ENCODE measurements around the gene HEXD.
"Not testable (repeated sequence)": the region's sequence is repeated elsewhere in the genome, so short reads cannot be mapped to it uniquely, and the experiment has no call there.

The HEXD gene

GRCh38 chr17:82397449-82398335, 20.5 kb upstream of the HEXD start:
- DNase-seq: peak; percentile 52

DNA sequence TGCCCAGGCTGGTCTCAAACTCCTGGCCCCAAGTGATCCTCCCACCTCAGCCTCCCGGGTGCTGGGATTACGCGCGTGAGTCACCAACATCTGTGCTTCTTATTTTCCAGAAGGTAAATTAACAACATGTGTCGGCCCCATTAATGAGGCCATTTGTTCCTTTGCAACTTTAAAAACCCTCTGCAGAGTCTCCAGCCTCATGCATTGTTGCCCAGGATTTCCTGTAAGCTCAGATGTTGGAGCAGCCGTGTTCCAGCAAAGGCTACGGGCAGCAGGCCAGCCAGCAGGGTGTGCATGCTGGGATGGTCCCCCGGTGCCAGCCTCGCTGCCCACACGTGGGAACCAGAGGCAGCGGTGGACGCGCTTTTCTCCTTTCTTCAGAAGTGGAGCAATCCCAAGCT, 19.1 kb upstream of the HEXD start:
- no peak for DNase-seq

DNA sequence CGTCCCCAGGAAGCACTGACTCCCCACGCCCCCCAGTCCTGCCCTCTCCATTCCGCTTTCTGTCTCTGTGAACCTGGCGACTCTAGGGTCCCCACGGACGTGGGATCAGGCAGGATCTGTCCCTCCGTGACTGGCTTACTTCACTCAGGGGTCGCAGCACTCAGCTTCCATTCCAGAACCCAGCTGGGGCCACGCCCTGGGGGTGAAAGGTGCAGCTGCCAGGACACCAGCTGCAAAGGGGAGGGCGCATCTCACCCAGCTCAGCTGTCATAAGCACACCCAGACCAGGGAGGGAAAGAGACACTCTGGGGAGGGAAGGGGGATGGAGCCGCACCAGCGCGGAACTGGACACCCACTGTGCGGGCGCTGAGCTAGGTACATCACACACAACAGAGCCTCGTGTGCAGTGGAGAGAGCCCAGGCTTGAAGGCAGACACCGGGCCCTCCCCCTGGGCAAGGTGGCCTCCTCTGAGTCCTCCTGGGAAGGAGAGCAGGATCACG, 18.5 kb upstream of the HEXD start:
- peak; percentile 75 for DNase-seq

DNA sequence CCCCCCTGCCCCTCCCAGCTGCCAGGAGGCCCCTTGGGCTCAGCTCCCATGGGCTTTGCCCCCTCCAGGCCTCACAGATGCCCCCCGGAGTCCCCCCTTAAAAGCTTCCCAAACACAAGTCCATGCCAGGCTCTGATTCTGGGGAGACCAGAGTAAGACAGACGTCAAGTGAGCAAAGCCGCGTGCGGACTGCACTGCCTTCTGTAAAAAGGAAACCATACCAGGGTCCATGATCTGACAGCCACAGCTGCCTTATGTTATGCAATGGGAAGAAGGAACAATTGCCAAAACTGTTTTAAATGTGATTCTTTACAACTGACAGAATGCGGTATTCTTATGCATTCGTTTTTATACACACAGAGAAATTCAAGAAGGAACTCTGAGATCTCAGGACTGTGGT, 17.9 kb upstream of the HEXD start:
- no peak for DNase-seq

GRCh38 chr17:82400830-82401229, 17.3 kb upstream of the HEXD start:
- no peak for DNase-seq

GRCh38 chr17:82402865-82403264, 15.3 kb upstream of the HEXD start:
- DNase-seq: no peak

DNA sequence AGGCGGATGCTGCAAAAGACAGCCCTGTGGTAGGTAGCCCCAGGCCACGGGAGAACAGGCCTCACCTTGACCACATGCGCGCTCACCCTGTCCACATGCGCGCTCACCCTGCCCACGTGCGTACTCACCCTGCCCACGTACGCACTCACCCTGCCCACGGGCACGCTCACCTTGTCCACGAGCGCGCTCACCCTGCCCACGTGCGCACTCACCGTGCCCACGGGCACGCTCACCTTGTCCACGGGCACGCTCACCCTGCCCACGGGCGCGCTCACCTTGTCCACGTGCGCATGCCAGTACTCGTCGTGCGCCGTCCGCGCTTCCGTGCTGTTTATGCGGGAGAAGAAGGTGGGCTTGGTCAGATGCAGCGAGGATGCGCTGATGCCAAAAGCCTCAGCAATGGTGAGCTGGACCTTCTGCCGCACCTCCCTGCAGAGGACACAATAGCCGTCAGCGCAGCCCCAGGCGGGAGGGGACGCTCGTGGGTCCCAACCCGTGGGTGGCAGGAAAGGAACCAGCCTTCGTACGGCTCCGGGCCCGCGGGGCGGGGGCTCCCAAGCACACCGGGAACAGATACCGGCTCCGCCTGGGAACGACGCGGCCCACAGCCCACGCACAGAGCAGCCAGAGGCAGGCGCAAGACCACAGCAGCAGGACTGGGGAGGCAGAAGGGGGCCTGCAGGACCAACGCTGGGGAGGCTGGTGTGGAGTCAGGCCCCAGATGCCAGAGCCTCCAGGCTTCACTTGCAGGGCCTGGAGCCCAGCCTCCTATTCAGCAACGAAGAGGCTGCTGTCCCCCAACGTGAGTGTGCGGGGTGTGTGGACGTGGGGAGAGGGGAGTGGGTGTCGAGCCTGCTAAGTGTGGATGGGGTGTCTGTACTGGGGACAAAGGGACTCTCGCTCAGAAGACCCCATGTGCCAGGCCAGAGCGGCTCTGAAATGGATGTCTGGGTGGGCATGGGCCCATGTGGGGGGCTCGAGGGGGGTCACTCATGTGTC, 14.2 kb upstream of the HEXD start:
- DNase-seq: no peak

DNA sequence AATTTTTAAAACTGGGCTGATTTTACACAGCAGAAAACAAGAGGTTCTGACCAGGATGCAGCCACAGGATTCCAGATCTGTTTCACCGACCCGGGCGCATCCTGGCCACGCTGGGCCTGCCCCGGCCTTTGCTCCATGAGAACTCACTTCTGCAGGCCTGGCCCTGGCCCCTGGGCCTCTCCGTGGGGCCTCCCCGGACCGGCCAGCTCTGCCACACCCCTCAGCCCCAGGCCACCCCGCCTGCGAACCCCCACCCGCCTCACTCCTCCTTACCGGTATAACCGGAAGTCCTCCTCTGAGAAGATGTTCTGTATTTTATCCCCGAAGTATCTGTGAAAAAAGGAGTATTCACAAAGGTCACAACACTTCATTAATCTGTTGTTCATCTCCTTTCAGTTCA, 13.1 kb upstream of the HEXD start:
- no peak for DNase-seq

DNA sequence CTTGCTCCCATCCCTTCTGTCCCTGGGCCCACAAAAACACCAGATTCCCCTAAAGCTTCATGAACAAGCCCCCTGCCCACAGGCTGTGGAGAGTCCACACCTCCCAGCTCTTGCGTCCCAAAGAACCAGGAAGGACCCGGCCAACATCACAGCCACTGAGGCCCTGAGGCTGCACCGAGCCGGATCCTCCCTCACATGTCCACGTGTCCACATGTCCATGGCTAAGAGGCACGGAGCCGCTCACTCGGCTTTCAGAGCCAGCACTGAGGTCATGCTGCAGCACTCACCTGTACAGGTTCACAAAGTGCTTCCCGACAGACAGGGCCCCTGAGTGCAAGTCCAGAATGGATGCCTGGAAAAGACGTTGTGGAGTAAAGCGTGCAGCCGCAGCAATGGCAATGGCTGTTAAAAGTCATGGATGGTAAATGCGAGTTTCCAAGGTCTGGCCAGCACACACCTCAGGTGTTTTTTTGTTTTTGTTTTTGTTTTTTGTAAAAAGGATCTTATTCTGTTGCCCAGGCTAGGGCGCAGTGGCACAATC, 11.9 kb upstream of the HEXD start:
- DNase-seq: no peak

- no peak for DNase-seq
These were observed 10.9 kb upstream of the HEXD start for GRCh38 chr17:82407255-82407654.

DNA sequence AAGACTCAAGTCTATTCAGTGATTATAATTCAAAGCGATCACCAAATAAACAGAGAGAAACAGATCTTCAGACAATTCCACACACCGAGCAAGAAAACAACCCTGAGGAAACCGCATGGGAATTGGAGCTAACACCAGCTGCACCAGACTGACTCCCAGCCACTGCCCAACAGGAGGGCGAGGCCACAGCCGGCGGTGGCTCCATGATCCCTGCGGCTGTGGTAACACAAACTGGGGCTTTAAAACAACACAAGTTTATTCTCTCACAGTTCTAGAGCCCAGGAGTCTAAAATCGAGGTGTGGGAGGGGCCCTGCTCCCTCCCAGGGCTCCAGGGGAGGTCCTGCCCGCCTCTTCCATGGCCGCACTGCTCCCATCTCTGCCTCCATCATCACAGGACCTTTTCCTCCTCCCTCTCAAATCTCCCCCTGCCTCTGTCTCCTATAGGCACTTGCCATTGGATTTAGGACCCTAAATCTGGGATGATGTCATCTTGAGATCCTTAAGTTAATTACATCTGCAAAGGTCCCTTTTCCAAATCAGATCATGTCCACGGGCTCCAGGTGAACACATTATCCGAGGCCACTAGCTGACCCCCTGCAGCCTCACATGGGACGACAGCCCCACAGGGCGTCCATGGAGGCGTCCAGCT, 9.7 kb upstream of the HEXD start:
- DNase-seq: no peak

- DNase-seq: no peak
These were observed 9.2 kb upstream of the HEXD start for GRCh38 chr17:82408938-82409318.

DNA sequence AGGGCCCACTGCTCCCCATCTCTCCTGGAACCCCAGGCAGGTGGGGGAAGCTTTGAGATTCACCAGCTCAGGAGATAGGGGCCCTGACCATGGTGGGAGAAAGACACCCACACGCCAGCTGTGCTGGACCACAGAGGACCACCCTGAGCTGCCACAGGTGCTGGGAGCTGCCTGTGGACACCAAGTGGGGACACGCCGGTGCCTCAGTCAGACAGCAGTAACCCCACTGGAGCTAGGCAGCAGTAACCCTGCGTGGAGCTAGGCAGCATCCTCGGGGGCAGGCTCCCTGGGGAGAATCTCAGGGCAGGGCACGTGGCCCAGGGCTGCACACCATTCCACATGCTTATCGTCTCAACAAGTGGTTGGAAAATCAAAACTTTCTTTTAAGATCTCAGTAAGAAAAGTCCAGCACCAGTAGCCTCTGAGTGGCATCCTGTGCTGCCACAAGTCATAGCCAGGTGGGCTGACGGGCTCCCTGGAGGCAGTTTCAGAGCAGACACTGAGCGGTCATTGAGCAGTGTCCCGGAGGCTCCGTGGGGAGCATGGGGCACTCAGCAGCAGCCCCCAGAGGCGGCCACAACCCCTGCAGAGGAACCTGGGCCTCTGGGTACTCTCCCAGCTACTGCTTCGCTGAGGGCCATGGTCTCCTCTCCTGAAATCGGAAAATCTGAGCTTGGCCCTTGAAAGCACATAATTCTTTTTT, 8.0 kb upstream of the HEXD start:
- no peak for DNase-seq

- DNase-seq: no peak
These were observed 6.6 kb upstream of the HEXD start for GRCh38 chr17:82411396-82412053.

- not testable (repeated sequence) for DNase-seq
These were observed 6.1 kb upstream of the HEXD start for GRCh38 chr17:82412081-82412480.

DNA sequence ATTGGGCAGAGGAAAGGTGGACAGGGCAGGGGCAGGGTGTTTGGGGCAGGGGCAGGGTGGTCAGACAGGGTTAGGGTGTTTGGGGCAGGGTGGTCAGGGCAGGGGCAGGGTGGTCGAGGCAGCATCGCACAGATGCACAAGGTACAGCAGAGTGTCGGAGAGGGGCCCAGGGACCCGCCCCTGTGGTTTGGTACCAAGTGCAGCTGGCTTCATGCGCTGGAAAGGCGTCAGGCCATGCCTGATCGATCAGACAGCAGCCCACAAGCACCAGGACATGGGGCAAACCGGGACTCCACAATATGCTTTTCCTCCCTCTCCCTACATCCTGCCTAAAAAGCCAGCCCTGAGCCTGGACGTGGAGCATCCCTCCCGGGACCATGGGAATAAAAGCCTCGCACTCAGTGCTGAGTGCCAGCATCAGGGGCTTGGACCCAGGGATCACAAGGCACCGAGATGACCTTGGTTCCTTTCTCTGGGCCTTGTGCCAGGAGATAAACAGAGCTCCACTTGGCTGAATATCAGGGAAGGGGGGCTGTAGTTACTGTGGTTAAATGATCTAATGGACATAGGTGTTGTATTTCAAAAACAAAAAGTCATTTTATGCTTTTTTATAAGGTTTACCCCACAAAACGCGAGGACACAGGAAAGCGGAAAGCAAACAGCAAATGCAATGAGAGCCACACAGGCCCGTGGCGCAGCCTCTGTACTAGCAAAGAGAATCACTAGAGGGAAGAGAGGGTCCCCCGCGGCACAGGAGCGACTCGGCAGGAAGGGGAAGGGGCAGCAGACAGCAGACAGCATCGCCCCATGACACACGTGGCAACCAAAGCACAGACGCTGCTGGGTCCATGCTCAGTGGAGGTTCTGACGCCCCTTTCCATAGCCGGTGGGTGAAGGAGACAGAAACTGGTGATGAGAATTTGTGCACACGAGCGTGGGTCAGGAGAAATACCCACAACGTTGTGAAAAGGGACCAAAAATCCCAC, 5.3 kb upstream of the HEXD start:
- no peak for DNase-seq

DNA sequence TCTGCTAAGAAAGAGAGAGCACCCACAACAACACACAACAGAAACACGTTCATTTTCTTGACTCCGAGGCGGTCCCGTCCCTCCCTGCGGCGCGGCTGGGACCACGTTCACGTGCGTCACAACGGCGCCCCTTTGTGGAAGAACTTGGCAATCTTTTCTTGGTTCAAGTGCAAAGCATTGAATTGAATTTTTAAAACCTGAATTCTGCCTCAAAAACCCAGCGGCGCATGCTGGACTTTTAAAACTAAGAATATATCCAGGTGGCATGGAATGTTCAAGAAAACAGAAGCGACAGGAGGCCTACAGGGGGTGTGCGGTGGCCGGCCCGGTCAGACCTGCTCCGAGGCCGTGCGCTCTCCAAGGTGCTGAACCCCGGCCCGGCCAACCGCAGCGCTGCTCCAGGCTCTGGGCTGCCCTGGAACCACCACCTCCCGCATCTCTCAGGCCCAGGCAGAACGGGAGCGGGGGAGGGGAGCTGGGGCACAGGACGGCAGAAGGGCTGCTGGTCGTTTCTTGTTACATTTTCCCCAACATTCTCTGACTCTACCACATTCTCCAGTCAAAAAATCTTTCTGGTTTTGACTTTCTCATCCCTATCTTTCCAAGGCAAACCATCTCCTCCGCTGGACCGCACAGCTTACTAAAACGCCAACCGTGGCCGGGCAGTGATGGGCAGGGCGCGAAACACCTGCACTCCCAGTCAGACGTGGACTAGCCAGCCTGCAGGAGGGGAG, 3.4 kb upstream of the HEXD start:
- DNase-seq: peak; percentile 33

DNA sequence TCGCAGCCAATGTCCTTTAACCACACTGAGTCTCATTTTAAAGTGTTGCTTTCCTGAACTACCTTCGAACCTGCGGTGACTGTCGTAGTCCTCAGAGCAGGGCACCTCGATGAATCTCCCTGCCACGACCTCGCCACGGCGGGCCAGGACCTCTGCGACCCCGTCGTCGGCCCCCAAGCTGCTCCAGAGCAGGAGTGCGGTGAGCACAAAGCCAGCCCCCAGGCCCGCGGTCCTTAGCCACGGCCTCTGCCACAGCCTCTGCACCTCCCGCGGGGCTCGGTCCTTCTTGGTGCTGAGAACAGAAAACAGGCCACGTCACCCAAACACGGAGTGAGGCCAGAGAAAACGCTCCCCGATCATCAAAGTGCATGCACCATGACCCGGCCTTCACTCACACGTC, 2.8 kb upstream of the HEXD start:
- no peak for DNase-seq

DNA sequence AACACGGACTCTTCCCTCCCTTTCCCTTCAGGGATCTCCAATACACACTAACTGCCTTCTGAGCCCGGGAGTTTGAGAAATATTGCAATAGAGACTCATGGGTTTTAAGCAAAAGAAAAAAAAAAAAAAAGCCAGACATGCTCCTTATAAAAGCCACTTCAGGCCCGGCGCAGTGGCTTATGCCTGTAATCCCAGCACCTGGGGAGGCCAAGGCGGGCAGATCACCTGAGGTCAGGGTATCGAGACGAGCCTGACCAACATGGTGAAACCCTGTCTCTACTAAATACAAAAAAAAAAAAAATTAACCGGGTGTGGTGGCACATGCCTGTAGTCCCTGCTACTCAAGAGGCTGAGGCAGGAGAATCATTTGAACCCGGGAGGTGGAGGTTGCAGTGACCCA, 2.4 kb upstream of the HEXD start:
- DNase-seq: no peak

DNA sequence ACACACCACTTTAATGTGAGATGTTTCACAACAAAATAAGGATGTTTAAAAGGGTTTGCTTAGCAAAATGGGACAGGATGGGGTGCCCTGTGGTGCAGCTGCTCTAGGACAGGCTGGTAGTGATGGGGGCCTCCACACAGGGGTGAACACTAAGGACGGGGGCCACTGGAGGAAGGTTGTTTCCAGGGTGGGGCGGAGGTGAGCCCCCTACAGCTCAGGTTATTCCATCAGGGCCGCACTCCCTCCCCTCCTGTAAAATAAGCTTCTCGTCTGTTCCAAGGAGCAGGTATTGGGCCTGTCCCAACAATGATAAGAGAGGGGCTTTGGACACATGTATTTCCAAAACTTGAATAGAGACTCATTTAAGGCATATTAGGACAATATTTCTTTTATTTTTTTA, 1.9 kb upstream of the HEXD start:
- no peak for DNase-seq

Data from NCI-H510A (cell line).